ENCODE data around the gene OR2T10. TPM values are rescaled to one million over a fixed set of nuclear protein-coding genes. Genes with fewer than 3 reads are reported as not detected.
"Not testable (repeated sequence)": the region's sequence is repeated elsewhere in the genome, so short reads cannot be mapped to it uniquely, and the experiment has no call there.

The OR2T10 gene
- polyA plus RNA-seq, 3 donors = 0.04 to 0.36 TPM; not detected in 1

DNA sequence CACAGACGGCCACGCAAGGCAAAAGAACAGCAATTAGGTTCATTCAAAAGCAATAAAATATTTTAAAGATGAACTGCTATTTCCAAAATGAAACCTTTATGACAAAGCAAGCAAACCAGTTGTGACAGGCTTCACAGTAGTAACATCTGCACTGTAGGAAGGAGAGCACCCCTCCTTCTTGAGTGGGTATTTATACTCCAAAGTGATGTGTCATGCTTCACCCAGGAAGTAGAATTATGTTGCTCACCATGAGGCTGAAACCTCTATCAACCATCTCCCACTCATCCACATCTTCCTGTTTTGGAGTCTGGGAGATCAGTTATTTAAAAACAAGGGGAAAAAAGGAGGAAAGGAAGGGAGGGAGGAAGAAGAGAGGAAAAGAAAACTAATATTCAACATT is 885 bp downstream of the OR2T10 start:
- DNase-seq = no peak

- DNase-seq = no peak
Measured at GRCh38 chr1:248593226-248593625, 4.3 kb downstream of the OR2T10 start.

DNA sequence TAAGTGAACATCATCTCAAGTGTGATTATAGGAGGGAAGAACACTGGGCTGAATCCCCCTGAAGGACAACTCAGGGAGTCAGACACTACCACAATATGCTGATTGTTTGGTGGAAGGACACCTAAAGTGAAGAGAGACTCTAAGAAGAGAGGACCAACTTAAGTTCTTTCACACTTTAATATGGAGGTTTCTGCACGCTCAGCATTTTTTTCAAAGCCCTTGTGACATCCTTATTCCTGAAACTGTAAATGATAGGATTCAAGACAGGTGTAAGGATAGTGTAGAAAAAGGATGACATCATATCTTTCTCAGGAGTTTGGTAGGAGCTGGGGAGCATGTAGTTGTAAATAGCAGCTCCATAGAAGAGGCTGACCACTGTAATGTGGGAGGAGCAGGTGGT is 4.8 kb downstream of the OR2T10 start:
- DNase-seq = no peak

DNA sequence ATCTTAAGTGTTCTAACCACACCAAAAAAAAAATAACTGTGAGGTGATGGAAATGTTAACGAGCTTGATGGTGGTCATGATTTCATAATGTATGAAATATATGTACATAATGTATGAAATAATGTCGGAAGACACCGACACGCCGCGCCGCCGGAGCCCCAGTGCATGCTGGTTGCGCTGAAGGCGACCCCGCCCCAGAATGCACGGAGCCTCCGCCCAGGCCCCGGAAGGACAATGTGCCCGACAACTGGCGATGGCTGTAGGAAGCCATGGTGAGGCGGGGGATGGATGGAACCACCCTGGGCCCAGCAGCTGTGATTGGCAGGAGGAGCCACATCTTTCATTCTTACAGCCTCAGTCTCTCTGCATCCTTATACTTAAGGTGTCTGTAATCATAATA is 7.4 kb downstream of the OR2T10 start:
- DNase-seq = no peak

DNA sequence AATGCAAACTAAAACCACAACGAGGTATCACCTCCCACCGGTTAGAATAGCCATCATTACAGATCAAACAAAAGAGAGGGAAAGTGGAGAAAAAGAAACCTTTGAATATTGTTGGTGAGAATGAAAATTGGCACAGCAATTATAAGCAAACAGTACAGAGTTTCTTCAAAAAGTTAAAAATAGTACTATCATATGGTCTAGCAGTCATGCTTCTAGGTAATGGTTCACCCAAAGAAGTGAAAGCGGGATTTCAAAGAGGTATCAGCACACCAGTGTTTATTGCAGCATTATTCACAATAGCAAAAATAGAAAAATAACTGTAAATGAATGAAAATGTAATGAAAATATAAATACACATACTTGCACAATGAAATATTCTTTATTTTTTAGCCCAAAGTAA is 8.2 kb downstream of the OR2T10 start:
- DNase-seq = no peak

DNA sequence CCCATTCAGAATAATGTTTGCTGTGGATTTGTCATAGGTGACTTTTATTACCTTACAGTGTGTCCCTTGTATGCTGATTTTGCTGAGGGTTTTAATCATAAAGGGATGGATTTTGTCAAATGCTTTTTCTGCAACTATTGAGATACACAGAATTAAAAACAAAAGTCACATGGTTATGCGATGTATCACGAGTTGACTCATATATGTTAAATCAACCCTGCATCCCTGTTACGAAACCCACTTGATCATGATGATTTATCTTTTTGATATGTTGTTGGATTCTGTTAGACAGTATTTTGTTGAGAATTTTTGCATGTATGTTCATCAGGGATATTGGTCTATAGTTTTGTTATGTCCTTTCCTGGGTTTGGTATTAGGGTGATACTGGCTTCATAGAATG is 12.2 kb downstream of the OR2T10 start:
- no peak for DNase-seq

GRCh38 chr1:248576260-248576980 is 21.1 kb downstream of the OR2T10 start:
- DNase-seq = no peak

GRCh38 chr1:248574657-248575056 is 22.8 kb downstream of the OR2T10 start, which contains the start of gene OR2T34:
Gene OR2T34 (minus strand): TSS chr1:248574757. CDS start chr1:248574757, 0 bp downstream.
- not testable (repeated sequence) for DNase-seq

DNA sequence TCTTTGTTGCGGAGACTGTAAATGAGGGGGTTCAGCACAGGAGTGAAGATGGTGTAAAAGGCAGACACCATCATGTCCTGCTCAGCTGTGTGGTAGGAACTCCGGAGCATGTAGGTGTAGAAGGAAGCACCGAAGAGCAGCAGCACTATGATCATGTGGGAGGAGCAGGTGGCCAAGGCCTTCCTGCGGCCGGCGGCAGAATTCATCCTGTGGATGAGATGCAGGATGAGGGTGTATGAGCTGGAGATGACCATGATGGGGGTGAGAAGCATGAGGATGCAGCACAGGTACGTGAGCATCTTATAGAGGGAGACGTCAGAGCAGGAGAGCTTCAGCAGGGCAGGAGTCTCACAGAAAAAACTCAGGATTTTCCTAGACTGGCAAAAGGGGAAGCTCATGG is 23.6 kb downstream of the OR2T10 start:
- DNase-seq = not testable (repeated sequence)

DNA sequence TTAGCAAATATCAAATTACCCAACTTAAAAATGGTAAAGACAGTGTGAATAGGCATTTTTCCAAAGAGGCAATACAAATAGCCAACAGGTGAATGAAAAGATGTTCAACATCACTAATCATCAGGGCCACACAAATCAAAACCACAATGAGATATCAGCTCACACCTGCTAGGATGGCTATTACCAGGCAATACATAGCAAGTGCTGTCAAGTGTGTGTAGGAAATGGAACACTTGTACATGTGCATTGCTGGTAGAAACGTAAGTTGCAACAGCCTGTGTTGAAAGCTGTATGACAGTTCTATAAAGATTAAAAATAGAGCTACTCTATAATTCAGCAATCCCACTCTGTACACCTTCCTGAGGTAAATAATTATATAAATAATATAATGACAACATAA is 25.5 kb downstream of the OR2T10 start:
- not testable (repeated sequence) for DNase-seq

GRCh38 chr1:248570811-248571210 is 26.7 kb downstream of the OR2T10 start:
- not testable (repeated sequence) for DNase-seq

GRCh38 chr1:248569049-248569448 is 28.5 kb downstream of the OR2T10 start:
- DNase-seq = not testable (repeated sequence)

- not testable (repeated sequence) for DNase-seq
Measured at GRCh38 chr1:248565530-248566373, 31.7 kb downstream of the OR2T10 start.

DNA sequence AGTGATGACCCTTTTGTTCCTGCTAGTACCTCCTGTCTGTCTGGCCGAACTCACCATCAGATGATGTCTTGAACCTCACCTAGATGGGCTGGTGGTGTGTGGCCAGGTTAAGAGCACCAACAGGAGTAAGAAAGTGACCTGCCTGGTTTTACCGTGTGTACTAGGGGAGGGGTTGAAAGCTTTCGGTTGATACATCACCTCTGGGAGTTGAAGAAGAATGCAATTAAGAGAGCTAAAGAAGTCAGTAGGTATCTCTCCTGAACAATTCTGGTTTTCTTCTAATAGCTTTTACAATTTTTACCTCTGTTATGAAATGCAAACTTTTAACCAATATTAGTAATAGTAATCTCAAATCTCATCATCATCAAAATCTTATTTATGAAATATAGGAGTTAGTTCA is 34.8 kb downstream of the OR2T10 start, which contains the start of gene OR2T29:
TSS of gene OR2T29 (minus strand) at position 101 of the 400 bp plus-strand sequence. CDS start 3,281 bp downstream, outside the sequence.
- not testable (repeated sequence) for DNase-seq

DNA sequence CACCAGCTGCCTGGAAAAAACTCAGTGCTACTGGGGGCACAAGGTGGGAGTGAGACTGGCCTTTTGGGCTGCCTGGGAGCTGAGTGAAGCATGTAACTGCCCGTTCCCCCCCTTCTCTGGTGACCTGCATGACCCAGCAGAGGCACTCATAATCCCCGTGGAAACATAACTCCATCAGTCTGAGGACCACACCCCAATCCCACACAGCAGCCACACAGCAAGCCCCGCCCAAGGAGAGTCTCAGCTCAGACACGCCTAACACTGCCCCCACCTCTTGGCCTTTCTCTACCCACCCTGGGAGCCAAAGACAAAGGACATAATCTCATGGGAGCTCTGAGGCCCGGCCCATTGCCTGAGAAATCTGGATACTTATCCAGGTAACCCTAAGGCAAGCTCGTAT is 46.5 kb downstream of the OR2T10 start:
- not testable (repeated sequence) for DNase-seq

- DNase-seq = not testable (repeated sequence)
Measured at GRCh38 chr1:248547383-248547782, 50.1 kb downstream of the OR2T10 start.

Other genes with a start within 250 kb of the OR2T10 start
- gene OR14C36, start 248.9 kb downstream of the OR2T10 start, polyA plus RNA-seq (ENCODE audit: insufficient read length in 3 of 3) = not detected
- not detected for gene OR2T4, start 236.0 kb downstream of the OR2T10 start, polyA plus RNA-seq (ENCODE audit: insufficient read length in 3 of 3)
- under 1 TPM in 1 of 3 donors, not detected in 2; 0.04 TPM for gene OR2T6, start 222.0 kb downstream of the OR2T10 start, polyA plus RNA-seq (ENCODE audit: insufficient read length in 3 of 3)
- not detected for gene OR2T1, start 194.7 kb downstream of the OR2T10 start, polyA plus RNA-seq (ENCODE audit: insufficient read length in 3 of 3)
- gene OR2T2, start 152.1 kb downstream of the OR2T10 start, polyA plus RNA-seq (ENCODE audit: insufficient read length in 3 of 3) = not detected
- not detected for gene OR2T3, start 124.3 kb downstream of the OR2T10 start, polyA plus RNA-seq (ENCODE audit: insufficient read length in 3 of 3)
- not detected for gene OR2T5, start 109.1 kb downstream of the OR2T10 start, polyA plus RNA-seq (ENCODE audit: insufficient read length in 3 of 3)
- under 1 TPM in 1 of 3 donors, not detected in 2; 0.05 TPM for gene OR2G6, start 89.6 kb downstream of the OR2T10 start, polyA plus RNA-seq (ENCODE audit: insufficient read length in 3 of 3)
- not detected for gene OR2T29, start 34.9 kb downstream of the OR2T10 start, polyA plus RNA-seq (ENCODE audit: insufficient read length in 3 of 3)
- not detected for gene OR2T34, start 22.9 kb downstream of the OR2T10 start, polyA plus RNA-seq (ENCODE audit: insufficient read length in 3 of 3)
- gene OR2T11, start 37.4 kb upstream of the OR2T10 start, polyA plus RNA-seq (ENCODE audit: insufficient read length in 3 of 3) = under 1 TPM in 1 of 3 donors, not detected in 2; 0.04 TPM
- gene OR2T35, start 47.6 kb upstream of the OR2T10 start, polyA plus RNA-seq (ENCODE audit: insufficient read length in 3 of 3) = not detected
- not detected for gene OR2T27, start 57.8 kb upstream of the OR2T10 start, polyA plus RNA-seq (ENCODE audit: insufficient read length in 3 of 3)
- not detected for gene OR14I1, start 105.1 kb upstream of the OR2T10 start, polyA plus RNA-seq (ENCODE audit: insufficient read length in 3 of 3)
- not detected for gene LYPD8, start 158.1 kb upstream of the OR2T10 start, polyA plus RNA-seq (ENCODE audit: insufficient read length in 3 of 3)
- gene SH3BP5L, start 228.2 kb upstream of the OR2T10 start, polyA plus RNA-seq (ENCODE audit: insufficient read length in 3 of 3) = 10 to 100 TPM; 30.3 to 32.5 (median 30.6) TPM
- 10 to 100 TPM; 24.0 to 30.8 (median 27.0) TPM for gene ZNF672, start 240.5 kb upstream of the OR2T10 start, polyA plus RNA-seq (ENCODE audit: insufficient read length in 3 of 3)